ENCODE results near the gene PRR30.
"Not testable (repeated sequence)": the region's sequence is repeated elsewhere in the genome, so short reads cannot be mapped to it uniquely, and the experiment has no call there.

The PRR30 gene

DNA sequence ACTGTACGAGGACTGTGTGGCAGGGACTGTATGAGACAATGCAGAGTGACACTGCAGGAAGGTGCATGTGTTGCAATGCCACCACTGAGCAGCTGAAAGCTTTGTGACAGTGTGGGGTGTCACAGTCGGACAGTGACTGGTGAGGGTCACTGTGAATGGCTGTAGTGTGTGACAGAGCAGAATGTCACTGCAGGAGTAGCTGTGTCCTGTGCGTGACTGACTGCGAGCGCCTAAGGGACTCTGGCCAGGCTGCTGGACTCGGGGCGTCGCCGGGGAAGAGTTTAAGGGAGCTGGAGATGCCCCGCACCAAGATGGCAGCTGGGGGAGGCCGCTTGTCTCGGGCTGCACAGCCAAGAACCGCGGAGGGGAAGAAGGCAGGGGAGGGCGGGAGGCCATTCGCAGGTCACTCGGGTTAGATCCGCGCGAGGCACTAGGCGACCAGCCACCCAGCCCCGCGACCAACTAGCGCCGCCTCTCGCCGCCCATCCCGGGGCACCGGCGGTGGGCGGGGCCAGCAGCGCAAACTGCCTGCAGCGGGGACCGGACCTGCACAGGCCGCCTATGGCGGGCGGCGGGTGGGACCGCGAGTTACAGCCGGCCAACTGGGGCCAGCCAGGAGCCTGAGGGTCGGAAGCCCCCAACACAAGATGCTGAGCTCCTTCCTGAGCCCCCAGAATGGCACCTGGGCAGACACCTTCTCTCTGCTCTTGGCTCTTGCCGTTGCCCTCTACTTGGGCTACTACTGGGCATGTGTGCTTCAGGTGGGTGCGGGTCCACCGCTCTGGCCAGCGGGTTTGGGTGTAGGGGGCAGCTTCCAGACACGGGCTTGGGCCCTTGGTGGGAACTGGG, 15.7 kb downstream of the PRR30 start, which contains the start of gene ABHD1:
TSS of gene ABHD1 (plus strand) at position 514 of the 849 bp plus-strand sequence. CDS start at position 648, 134 bp downstream.
- Histone ChIP-seq H3K9ac (ENCODE audit: low read depth, low read length) (peak within 1 kb of the TSS; percentile 50), H3K36me3 (ENCODE audit: insufficient read depth, low read length) (no peaks in the 10 kb centered on the region), H3K27me3 (ENCODE audit: control insufficient read depth, insufficient read depth, low read length) (peaks cover 39% of the 10 kb centered on the region), H3K4me2 (ENCODE audit: low read length) (peak within 1 kb of the TSS; percentile 87), H3K4me1 (ENCODE audit: control insufficient read depth, insufficient read depth, low read length) (peaks cover 11% of the 10 kb centered on the region), H3K4me3 (ENCODE audit: low read length) (peak within 1 kb of the TSS; percentile 80), H3K9me3 (replicated peaks; ENCODE audit: low read length) (no peaks in the 10 kb centered on the region)

DNA sequence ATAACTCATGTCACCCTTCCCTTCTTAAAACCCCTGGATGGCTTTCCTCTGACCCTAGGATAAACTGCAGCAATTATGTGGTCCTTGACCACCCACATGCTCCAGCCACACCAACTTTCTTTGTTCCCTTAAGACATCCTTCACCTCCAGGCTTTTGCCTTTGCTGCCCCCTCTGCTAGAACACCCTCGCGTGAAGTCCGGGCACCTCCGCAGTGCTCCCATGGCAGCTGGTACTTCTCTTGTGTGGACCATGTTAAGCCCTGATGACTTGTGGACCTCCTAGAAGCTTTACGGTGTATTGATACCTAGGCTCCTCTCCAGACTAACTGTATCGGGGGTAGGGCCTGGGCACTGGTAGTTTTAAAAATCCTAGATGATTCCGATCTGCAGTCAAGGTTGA, 16.4 kb downstream of the PRR30 start:
- Histone ChIP-seq H3K4me1 (ENCODE audit: control insufficient read depth, insufficient read depth, low read length) (peaks cover 13% of the 10 kb centered on the region), H3K4me3 (ENCODE audit: low read length) (no peak overlapping the region)

DNA sequence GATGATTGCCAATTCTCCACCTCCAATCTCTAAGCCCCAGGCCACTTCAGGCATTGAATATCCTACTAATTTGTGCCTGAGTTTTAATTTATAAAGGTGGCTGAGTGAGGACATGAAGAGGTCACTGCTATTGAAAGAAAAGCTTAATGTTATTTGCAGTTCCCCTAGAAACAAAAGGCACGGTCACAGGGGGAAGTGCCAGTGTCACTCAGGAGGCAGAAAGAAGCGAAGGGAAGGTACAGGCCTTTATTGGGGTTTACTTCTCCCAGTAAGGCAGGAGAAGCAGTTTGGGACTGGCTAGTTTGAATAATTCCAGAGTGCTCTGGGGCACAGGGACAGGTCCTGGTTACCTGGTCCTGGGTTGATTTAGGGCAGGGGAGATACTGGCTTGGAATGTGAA, 17.3 kb downstream of the PRR30 start:
- Histone ChIP-seq H3K9me3 (replicated peaks; ENCODE audit: low read length) (no peaks in the 10 kb centered on the region), H3K4me1 (ENCODE audit: control insufficient read depth, insufficient read depth, low read length) (peaks cover 13% of the 10 kb centered on the region), H3K4me3 (ENCODE audit: low read length) (no peak overlapping the region), H3K9ac (ENCODE audit: low read depth, low read length) (no peak overlapping the region), H3K4me2 (ENCODE audit: low read length) (no peak overlapping the region), H3K36me3 (ENCODE audit: insufficient read depth, low read length) (no peaks in the 10 kb centered on the region), H3K27me3 (ENCODE audit: control insufficient read depth, insufficient read depth, low read length) (peaks cover 47% of the 10 kb centered on the region)

More for the DNA sequence above, 16.4 kb downstream of the PRR30 start:
- Histone ChIP-seq H3K9me3 (replicated peaks; ENCODE audit: low read length) (no peaks in the 10 kb centered on the region), H3K4me2 (ENCODE audit: low read length) (peak overlapping the region; percentile 87), H3K9ac (ENCODE audit: low read depth, low read length) (no peak overlapping the region), H3K36me3 (ENCODE audit: insufficient read depth, low read length) (no peaks in the 10 kb centered on the region), H3K27me3 (ENCODE audit: control insufficient read depth, insufficient read depth, low read length) (peaks cover 46% of the 10 kb centered on the region)

DNA sequence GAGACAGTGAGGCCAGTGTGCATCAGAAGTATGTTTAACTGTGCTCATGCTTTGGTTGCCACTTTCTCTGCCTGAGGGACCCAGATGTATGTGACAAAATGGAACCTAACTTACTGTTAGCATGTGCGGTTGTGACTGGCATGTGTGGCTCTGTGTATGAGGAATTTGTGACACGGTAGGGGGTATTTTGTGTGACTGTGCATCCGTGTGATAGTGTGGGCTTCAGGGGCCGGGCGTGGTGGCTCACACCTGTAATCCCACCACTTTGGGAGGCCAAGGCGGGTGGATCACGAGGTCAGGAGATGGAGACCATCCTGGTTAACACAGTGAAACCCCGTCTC, 19.9 kb downstream of the PRR30 start:
- H3K9me3 ChIP-seq (replicated peaks; ENCODE audit: low read length); H3K9ac ChIP-seq (ENCODE audit: low read depth, low read length); H3K36me3 ChIP-seq (ENCODE audit: insufficient read depth, low read length): not testable (repeated sequence)
- Histone ChIP-seq H3K4me3 (ENCODE audit: low read length) (peak overlapping the region; percentile 71), H3K4me1 (ENCODE audit: control insufficient read depth, insufficient read depth, low read length) (peaks cover 13% of the 10 kb centered on the region), H3K27me3 (ENCODE audit: control insufficient read depth, insufficient read depth, low read length) (peaks cover 56% of the 10 kb centered on the region), H3K4me2 (ENCODE audit: low read length) (peak overlapping the region; percentile 96)

DNA sequence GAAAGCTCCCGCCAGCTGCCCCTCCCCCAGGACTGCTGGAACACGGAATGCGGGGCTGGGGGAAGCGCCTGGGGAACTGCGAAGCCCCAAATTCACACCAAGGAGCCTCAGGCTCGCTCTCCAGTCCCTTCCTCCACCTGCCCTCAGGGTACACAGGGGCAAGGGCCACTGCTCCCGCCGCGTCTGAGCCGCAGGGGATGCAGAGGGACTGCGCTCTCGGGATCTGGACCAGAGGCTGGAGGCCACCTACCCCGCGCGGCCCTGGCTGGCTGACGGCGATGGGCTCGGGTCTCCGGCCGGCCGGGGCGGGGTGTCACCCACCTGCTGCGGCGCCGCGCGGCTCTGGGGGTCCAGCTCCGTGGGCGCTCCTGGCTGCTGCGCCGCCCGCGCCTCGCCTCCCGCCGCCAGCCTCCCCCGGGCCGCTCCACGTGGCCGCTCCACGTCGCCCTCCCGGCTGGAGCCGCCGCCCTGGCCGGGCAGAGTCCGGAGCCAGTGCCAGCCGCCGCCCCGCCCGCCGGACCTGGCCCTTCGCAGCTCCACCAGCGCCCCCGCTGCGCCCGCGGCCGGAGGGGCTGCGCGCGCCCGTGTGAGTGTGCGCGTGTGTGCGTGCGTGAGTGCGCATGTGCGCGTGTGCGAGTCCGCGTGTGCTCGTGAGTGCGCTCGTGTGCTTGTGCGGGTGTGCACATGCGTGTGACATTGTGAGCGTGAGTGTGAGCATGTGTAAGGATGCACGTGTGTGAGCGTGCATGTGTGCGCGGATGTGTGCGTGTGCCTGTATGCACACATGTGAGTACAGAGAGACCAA, 20.5 kb downstream of the PRR30 start, which contains the start of gene CGREF1:
TSS of gene CGREF1 (minus strand) at position 604 of the 805 bp plus-strand sequence. CDS start 14,762 bp downstream, outside the sequence.
- Histone ChIP-seq H3K9ac (ENCODE audit: low read depth, low read length) (no peak within 1 kb of the TSS), H3K27me3 (ENCODE audit: control insufficient read depth, insufficient read depth, low read length) (peaks cover 58% of the 10 kb centered on the region), H3K4me3 (ENCODE audit: low read length) (peak within 1 kb of the TSS; percentile 71), H3K36me3 (ENCODE audit: insufficient read depth, low read length) (no peaks in the 10 kb centered on the region), H3K4me2 (ENCODE audit: low read length) (peak within 1 kb of the TSS; percentile 96), H3K9me3 (replicated peaks; ENCODE audit: low read length) (no peaks in the 10 kb centered on the region), H3K4me1 (ENCODE audit: control insufficient read depth, insufficient read depth, low read length) (peaks cover 13% of the 10 kb centered on the region)

DNA sequence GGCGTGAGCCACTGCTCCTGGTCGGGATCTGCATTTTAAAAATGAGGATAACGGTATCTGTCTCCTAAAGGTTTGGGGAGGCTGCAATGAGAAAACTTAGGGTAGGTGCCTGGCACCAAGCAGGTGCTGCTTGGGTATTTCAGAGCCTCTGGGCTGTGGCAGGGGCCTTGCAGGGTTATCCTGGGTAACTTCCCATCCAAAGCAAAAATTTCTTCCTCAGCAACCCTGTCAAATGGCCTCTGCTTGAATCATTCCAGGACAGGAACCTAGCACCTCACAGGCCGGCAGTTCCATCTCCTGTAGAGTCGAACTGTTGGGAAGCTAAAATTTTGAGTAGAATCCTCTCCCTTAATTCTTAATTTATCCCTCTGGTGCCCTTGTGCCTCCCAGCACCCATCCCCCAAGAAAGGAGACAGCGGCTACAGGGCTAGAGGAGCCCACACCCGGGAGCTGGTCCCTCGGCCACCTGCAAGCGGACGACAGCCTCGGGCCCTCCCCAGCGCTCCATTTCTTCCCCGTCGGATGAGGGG, 21.1 kb downstream of the PRR30 start:
- peaks cover 61% of the 10 kb centered on the region for H3K27me3 ChIP-seq (ENCODE audit: control insufficient read depth, insufficient read depth, low read length)
- no peak overlapping the region for H3K9ac ChIP-seq (ENCODE audit: low read depth, low read length)
- H3K9me3 ChIP-seq (replicated peaks; ENCODE audit: low read length): no peaks in the 10 kb centered on the region
- H3K36me3 ChIP-seq (ENCODE audit: insufficient read depth, low read length): no peaks in the 10 kb centered on the region
- peak overlapping the region; percentile 96 for H3K4me2 ChIP-seq (ENCODE audit: low read length)
- peaks cover 9% of the 10 kb centered on the region for H3K4me1 ChIP-seq (ENCODE audit: control insufficient read depth, insufficient read depth, low read length)
- H3K4me3 ChIP-seq (ENCODE audit: low read length): peak overlapping the region; percentile 71

DNA sequence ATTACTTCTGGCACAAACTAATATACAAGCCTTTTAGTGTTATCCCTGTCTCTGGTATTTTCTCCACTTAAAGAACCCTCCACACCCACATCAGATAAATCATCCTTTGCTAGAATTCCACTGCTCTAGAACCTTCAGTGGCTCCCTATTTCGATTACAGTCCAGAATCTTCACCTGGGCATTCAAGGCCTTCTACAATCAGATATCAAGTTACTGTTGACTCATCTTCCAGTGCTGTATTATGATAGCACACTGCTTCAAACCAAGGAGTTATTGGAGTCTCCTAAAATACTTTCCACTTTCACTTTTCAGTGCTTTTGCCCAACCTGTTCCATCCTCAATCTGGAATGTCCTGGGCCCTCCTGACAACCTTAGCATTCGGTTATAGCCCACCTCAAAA, 23.7 kb downstream of the PRR30 start:
- Histone ChIP-seq H3K9me3 (replicated peaks; ENCODE audit: low read length) (no peaks in the 10 kb centered on the region), H3K9ac (ENCODE audit: low read depth, low read length) (no peak overlapping the region), H3K4me2 (ENCODE audit: low read length) (no peak overlapping the region), H3K4me3 (ENCODE audit: low read length) (no peak overlapping the region), H3K36me3 (ENCODE audit: insufficient read depth, low read length) (no peaks in the 10 kb centered on the region), H3K4me1 (ENCODE audit: control insufficient read depth, insufficient read depth, low read length) (peaks cover 9% of the 10 kb centered on the region), H3K27me3 (ENCODE audit: control insufficient read depth, insufficient read depth, low read length) (peaks cover 51% of the 10 kb centered on the region)

DNA sequence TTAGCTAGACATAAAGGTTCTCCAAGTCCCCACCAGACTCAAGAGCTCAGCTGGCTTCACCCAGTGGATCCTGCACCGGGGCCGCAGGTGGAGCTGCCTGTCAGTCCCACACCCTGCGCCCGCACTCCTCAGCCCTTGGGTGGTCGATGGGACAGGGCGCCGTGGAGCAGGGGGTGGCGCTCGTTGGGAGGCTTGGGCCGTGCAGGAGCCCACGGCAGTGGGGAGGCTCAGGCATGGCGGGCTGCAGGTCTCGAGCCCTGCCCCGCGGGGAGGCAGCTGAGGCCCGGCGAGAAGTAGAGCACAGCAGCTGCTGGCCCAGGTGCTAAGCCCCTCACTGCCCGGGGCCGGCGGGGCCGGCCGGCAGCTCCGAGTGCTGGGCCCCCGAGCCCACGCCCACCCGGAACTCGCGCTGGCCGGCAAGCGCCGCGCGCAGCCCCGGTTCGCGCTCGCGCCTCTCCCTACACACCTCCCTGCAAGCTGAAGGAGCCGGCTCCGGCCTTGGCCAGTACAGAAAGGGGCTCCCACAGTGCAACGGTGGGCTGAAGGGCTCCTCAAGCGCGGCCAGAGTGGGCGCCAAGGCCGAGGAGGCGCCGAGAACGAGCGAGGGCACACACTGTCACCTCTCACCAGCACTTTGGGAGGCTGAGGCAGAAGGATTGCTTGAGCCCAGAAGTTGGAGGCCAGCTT, 27.7 kb downstream of the PRR30 start:
- H3K9me3 ChIP-seq (replicated peaks; ENCODE audit: low read length); H3K36me3 ChIP-seq (ENCODE audit: insufficient read depth, low read length); H3K4me2 ChIP-seq (ENCODE audit: low read length); H3K4me1 ChIP-seq (ENCODE audit: control insufficient read depth, insufficient read depth, low read length); H3K9ac ChIP-seq (ENCODE audit: low read depth, low read length); H3K4me3 ChIP-seq (ENCODE audit: low read length): not testable (repeated sequence)
- H3K27me3 ChIP-seq (ENCODE audit: control insufficient read depth, insufficient read depth, low read length): peaks cover 27% of the 10 kb centered on the region

DNA sequence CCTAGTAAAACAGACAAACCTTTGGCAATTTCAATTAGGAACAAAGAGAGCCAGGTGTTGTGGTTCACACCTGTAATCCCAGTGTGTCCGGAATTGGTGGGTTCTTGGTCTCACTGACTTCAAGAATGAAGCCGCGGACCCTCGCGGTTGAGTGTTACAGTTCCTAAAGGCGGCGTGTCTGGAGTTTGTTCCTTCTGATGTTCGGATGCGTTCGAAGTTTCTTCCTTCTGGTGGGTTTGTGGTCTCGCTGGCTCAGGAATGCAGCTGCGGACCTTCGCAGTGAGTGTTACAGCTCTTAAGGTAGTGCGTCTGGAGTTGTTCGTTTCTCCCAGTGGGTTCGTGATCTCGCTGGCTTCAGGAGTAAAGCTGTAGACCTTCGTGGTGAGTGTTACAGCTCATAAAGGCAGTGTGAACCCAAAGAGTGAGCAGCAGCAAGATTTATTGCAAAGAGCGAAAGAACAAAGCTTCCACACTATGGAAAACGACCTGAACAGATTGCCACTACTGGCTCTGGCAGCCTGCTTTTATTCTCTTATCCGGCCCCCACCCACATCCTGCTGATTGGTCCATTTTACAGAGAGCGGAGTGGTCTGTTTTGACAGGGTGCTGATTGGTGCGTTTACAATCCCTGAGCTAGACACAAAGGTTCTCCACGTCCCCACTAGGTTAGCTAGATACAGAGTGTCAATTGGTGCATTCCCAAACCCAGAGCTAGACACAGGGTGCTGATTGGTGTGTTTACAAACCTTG, 28.4 kb downstream of the PRR30 start:
- not testable (repeated sequence) for H3K9me3 ChIP-seq (replicated peaks; ENCODE audit: low read length); H3K4me2 ChIP-seq (ENCODE audit: low read length); H3K4me1 ChIP-seq (ENCODE audit: control insufficient read depth, insufficient read depth, low read length); H3K4me3 ChIP-seq (ENCODE audit: low read length); H3K9ac ChIP-seq (ENCODE audit: low read depth, low read length); H3K36me3 ChIP-seq (ENCODE audit: insufficient read depth, low read length)
- H3K27me3 ChIP-seq (ENCODE audit: control insufficient read depth, insufficient read depth, low read length): peaks cover 33% of the 10 kb centered on the region

DNA sequence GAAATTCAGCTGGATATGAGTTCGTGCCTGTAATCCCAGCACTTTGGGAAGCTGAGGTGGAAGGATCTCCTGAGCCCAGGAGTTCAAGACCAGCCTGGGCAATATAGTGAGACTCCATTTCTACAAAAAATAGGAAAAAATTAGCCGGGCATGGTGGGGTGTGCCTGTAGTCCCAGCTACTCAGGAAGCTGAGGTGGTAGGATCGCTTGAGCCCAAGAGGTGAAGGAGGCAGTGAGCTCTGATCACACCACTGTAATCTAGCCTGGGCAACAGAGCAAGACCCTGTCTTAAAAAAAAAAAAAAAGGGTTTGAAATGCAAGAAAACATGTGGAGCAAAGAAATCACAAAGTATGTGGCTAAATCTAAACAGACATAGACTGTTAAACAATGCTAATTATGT, 30.1 kb downstream of the PRR30 start:
- peaks cover 35% of the 10 kb centered on the region for H3K27me3 ChIP-seq (ENCODE audit: control insufficient read depth, insufficient read depth, low read length)
- no peaks in the 10 kb centered on the region for H3K4me1 ChIP-seq (ENCODE audit: control insufficient read depth, insufficient read depth, low read length)
- no peaks in the 10 kb centered on the region for H3K9me3 ChIP-seq (replicated peaks; ENCODE audit: low read length)
- no peak overlapping the region for H3K9ac ChIP-seq (ENCODE audit: low read depth, low read length)
- H3K4me2 ChIP-seq (ENCODE audit: low read length): no peak overlapping the region
- H3K36me3 ChIP-seq (ENCODE audit: insufficient read depth, low read length): no peaks in the 10 kb centered on the region
- H3K4me3 ChIP-seq (ENCODE audit: low read length): no peak overlapping the region
